Smooth muscle cell (in vitro differentiated cells): ENCODE data around the gene TRAF7. TPM values are rescaled to one million over a fixed set of nuclear protein-coding genes. Genes with fewer than 3 reads are reported as not detected.

Experiments used
- DNase-seq: peaks from one replicate; lab custom pipeline; 2025; ENCODE audit not compliant: unreplicated experiment; lab: John Stamatoyannopoulos, UW
- H2AFZ ChIP-seq: fragments of 200-600 bp; sonication (generic); 2 replicates; pipeline ENCODE4 v1.6.0; 2016; ENCODE audit warnings: antibody characterized with exemption, low read depth, mild to moderate bottlenecking
- H3F3A ChIP-seq: fragments of 200-600 bp; sonication (generic); 2 replicates; pipeline ENCODE4 v1.6.0; 2017; ENCODE audit warnings: antibody characterized with exemption, low read depth
- H3K27ac ChIP-seq: fragments of 200-600 bp; sonication (generic); 2 replicates; pipeline ENCODE4 v1.5.1; 2016; ENCODE audit warnings: low read depth, mild to moderate bottlenecking
- H3K27me3 ChIP-seq: fragments of 200-600 bp; sonication (generic); 2 replicates; pipeline ENCODE4 v1.6.1; 2016; ENCODE audit warnings: low read depth, mild to moderate bottlenecking
- H3K36me3 ChIP-seq: fragments of 200-600 bp; sonication (generic); 2 replicates; pipeline ENCODE4 v1.5.1; 2016; ENCODE audit warnings: low read depth
- H3K4me1 ChIP-seq: fragments of 200-600 bp; sonication (generic); 2 replicates; pipeline ENCODE4 v1.5.1; 2016; ENCODE audit warnings: low read depth
- H3K4me2 ChIP-seq: fragments of 200-600 bp; sonication (generic); 2 replicates; pipeline ENCODE4 v1.6.0; 2016; ENCODE audit warnings: mild to moderate bottlenecking
- H3K4me3 ChIP-seq: fragments of 200-600 bp; sonication (generic); 2 replicates; pipeline ENCODE4 v1.5.1; 2016; ENCODE audit warnings: mild to moderate bottlenecking
- H3K79me2 ChIP-seq: fragments of 200-600 bp; sonication (generic); 2 replicates; pipeline ENCODE4 v1.6.0; 2016; ENCODE audit warnings: low read depth, mild to moderate bottlenecking
- H3K9ac ChIP-seq: fragments of 200-600 bp; sonication (generic); 2 replicates; pipeline ENCODE4 v1.6.0; 2016; ENCODE audit warnings: low read depth
- H3K9me3 ChIP-seq: fragments of 200-600 bp; sonication (generic); replicated peaks from 2 replicates; pipeline ENCODE4 v1.5.1; 2016; ENCODE audit warnings: low read depth
- H4K20me1 ChIP-seq: fragments of 200-600 bp; sonication (generic); 2 replicates; pipeline ENCODE4 v1.6.0; 2016; ENCODE audit warnings: low read depth
- CTCF ChIP-seq: fragments of 200-600 bp; sonication (generic); IDR thresholded peaks from 2 replicates; pipeline ENCODE4 v1.5.1; 2017; ENCODE audit warnings: borderline replicate concordance, mild to moderate bottlenecking, antibody characterized with exemption; ENCODE audit not compliant: insufficient read depth, poor library complexity, severe bottlenecking
- WGBS: methylation state at CpG from one replicate; pipeline ENCODE4 v1.1.7; 2016; ENCODE audit warnings: low lambda C conversion rate; 5-methylcytosine and 5-hydroxymethylcytosine counted together
- polyA plus RNA-seq: library from polyadenylated mRNA; unstranded; fragments of >200 nt; fragmentation: Nextera tagmentation; extraction: Ambion mirVana; gene quantifications from 2 replicates; pipeline ENCODE4 v1.2.1, GENCODE V29; 2016
- total RNA-seq: library from RNA; depleted of rRNA; stranded (reverse); fragments of >200 nt; gene quantifications from 2 replicates; pipeline ENCODE4 v1.2.3, GENCODE V29; 2014

TRAF7 gene
- total and polyA plus RNA-seq, 2 experiments from 2014 or later: 27.5 to 52.6 TPM

GRCh38 chr16:2206420-2206779 lies 50.8 kb downstream of the TRAF7 start:
- 93% methylated on average over 17 of the region's 18 CpGs for WGBS
- Histone ChIP-seq H3K9me3 (no peaks in the 10 kb centered on the region), H3K36me3 (no peaks in the 10 kb centered on the region), H3K27ac (no peak overlapping the region), H2AFZ (no peak overlapping the region), H3K27me3 (no peaks in the 10 kb centered on the region), H3K4me3 (peak overlapping the region; percentile 93), H3K4me2 (peak overlapping the region; percentile 85), H3K9ac (peak overlapping the region; percentile 92), H3K79me2 (peaks cover 7% of the 10 kb centered on the region), H3K4me1 (no peaks in the 10 kb centered on the region), H4K20me1 (no peaks in the 10 kb centered on the region), H3F3A (no peaks in the 10 kb centered on the region)
- no peak for TF ChIP-seq CTCF
- DNase-seq: no peak

- H3K4me2 ChIP-seq: peak overlapping the region; percentile 85
- WGBS: 97% methylated on average over 21 of the region's 23 CpGs
- H3K4me3 ChIP-seq: no peak overlapping the region
Observed at GRCh38 chr16:2206780-2207433, 51.3 kb downstream of the TRAF7 start.

GRCh38 chr16:2207872-2208271 lies 52.3 kb downstream of the TRAF7 start:
- no peak overlapping the region for H3K4me3 ChIP-seq

More at GRCh38 chr16:2206780-2207433, 51.3 kb downstream of the TRAF7 start:
- H3K27me3 ChIP-seq: no peaks in the 10 kb centered on the region
- no peaks in the 10 kb centered on the region for H3F3A ChIP-seq
- H3K36me3 ChIP-seq: no peaks in the 10 kb centered on the region
- H3K27ac ChIP-seq: no peak overlapping the region
- H3K79me2 ChIP-seq: peaks cover 7% of the 10 kb centered on the region
- no peak overlapping the region for H3K9ac ChIP-seq
- no peak for TF ChIP-seq CTCF
- H4K20me1 ChIP-seq: no peaks in the 10 kb centered on the region
- H3K9me3 ChIP-seq: no peaks in the 10 kb centered on the region
- no peak overlapping the region for H2AFZ ChIP-seq
- no peak for DNase-seq
- H3K4me1 ChIP-seq: no peaks in the 10 kb centered on the region

More at GRCh38 chr16:2207872-2208271, 52.3 kb downstream of the TRAF7 start:
- Histone ChIP-seq H4K20me1 (peaks cover 5% of the 10 kb centered on the region), H2AFZ (no peak overlapping the region), H3K36me3 (no peaks in the 10 kb centered on the region), H3K27me3 (no peaks in the 10 kb centered on the region), H3F3A (no peaks in the 10 kb centered on the region), H3K4me1 (peaks cover 4% of the 10 kb centered on the region), H3K79me2 (peaks cover 11% of the 10 kb centered on the region), H3K9ac (no peak overlapping the region), H3K4me2 (no peak overlapping the region), H3K27ac (no peak overlapping the region), H3K9me3 (no peaks in the 10 kb centered on the region)
- no peak for TF ChIP-seq CTCF
- WGBS: 97% methylated on average over 9 of the region's 9 CpGs
- DNase-seq: no peak
